GM12801 (cell line): ENCODE measurements around the gene TMEM9.

Experiments used
- CTCF ChIP-seq: IDR thresholded peaks from one replicate; pipeline ENCODE4 v1.5.1; 2011; ENCODE audit warnings: control low read depth; ENCODE audit not compliant: insufficient read length; ENCODE audit errors: extremely low read depth

The TMEM9 gene

GRCh38 chr1:201181726-201182125 is 27.5 kb upstream of the TMEM9 start:
- no peak for TF ChIP-seq CTCF

- TF ChIP-seq CTCF: no peak
Observed at GRCh38 chr1:201181323-201181722, 27.0 kb upstream of the TMEM9 start.

GRCh38 chr1:201180901-201181300 is 26.6 kb upstream of the TMEM9 start:
- TF ChIP-seq CTCF: no peak

GRCh38 chr1:201180141-201180540 is 25.9 kb upstream of the TMEM9 start:
- no peak for TF ChIP-seq CTCF

- no peak for TF ChIP-seq CTCF
Observed at GRCh38 chr1:201178718-201179117, 24.4 kb upstream of the TMEM9 start.

GRCh38 chr1:201176940-201177339 is 22.7 kb upstream of the TMEM9 start:
- TF ChIP-seq CTCF: no peak

- TF ChIP-seq CTCF: no peak
Observed at GRCh38 chr1:201175820-201176500, 21.7 kb upstream of the TMEM9 start.
